SU-DHL-6 (cell line): Measurements from ENCODE around the gene WDR83.
A peak's percentile ranks its signal among the peaks of the same experiment; 100 is the strongest.

Experiments used
- H2AFZ ChIP-seq: fragments of 200-600 bp; sonication (generic); 2 replicates; pipeline ENCODE4 v1.6.1; 2014; ENCODE audit warnings: low read depth, mild to moderate bottlenecking, moderate library complexity, mixed read lengths, antibody characterized with exemption, low read length; ENCODE audit not compliant: severe bottlenecking
- H3F3A ChIP-seq: fragments of 200-600 bp; shearing (Covaris generic); 2 replicates; pipeline ENCODE4 v1.6.0; 2016; ENCODE audit warnings: antibody characterized with exemption, mild to moderate bottlenecking; ENCODE audit not compliant: insufficient read depth
- H3K27ac ChIP-seq: fragments of 200-600 bp; sonication (generic); 2 replicates; pipeline ENCODE4 v1.5.1; 2016; ENCODE audit warnings: low read depth, mild to moderate bottlenecking, low read length, moderate library complexity, mixed read lengths
- H3K27me3 ChIP-seq: fragments of 200-600 bp; sonication (generic), shearing (Covaris generic); 2 replicates; pipeline ENCODE4 v1.6.0; 2014; ENCODE audit warnings: mild to moderate bottlenecking, low read length
- H3K36me3 ChIP-seq: fragments of 200-600 bp; sonication (generic); 2 replicates; pipeline ENCODE4 v1.6.1; 2014; ENCODE audit warnings: mild to moderate bottlenecking, low read length, mixed read lengths
- H3K4me2 ChIP-seq: fragments of 300-600, 200-600 bp; shearing (Covaris generic), sonication (generic); 2 replicates; pipeline ENCODE4 v1.6.0; 2014; ENCODE audit warnings: low read length, low read depth, mild to moderate bottlenecking; ENCODE audit not compliant: poor library complexity, severe bottlenecking
- H3K4me3 ChIP-seq: fragments of 200-600 bp; sonication (generic); 2 replicates; pipeline ENCODE4 v1.5.1; 2014; ENCODE audit warnings: antibody characterized with exemption, low read length, mild to moderate bottlenecking, mixed read lengths; ENCODE audit not compliant: insufficient read depth, poor library complexity, severe bottlenecking
- H3K79me2 ChIP-seq: fragments of 200-600 bp; sonication (generic); 2 replicates; pipeline ENCODE4 v1.6.1; 2014; ENCODE audit warnings: mild to moderate bottlenecking, low read length, moderate library complexity; ENCODE audit not compliant: insufficient read depth
- H3K9ac ChIP-seq: fragments of 200-600 bp; sonication (generic); 2 replicates; pipeline ENCODE4 v1.7.0; 2014; ENCODE audit warnings: mild to moderate bottlenecking, low read length
- H3K9me2 ChIP-seq: fragments of 200-600 bp; sonication (generic); replicated peaks from 2 replicates; pipeline ENCODE4 v1.6.1; 2014; ENCODE audit warnings: low read length; ENCODE audit not compliant: insufficient read depth
- H3K9me3 ChIP-seq: fragments of 200-600 bp; sonication (generic); 2 replicates; pipeline ENCODE4 v1.6.1; 2014; ENCODE audit warnings: low read length, mixed read lengths; ENCODE audit not compliant: insufficient read depth
- H4K20me1 ChIP-seq: fragments of 200-600 bp; sonication (generic); 2 replicates; pipeline ENCODE4 v1.6.1; 2014; ENCODE audit warnings: low read depth, mild to moderate bottlenecking, antibody characterized with exemption, low read length, moderate library complexity, mixed read lengths
- EZH2phosphoT487 ChIP-seq: fragments of 200-600 bp; sonication (generic), shearing (Covaris generic); conservative IDR thresholded peaks from 2 replicates; pipeline ENCODE4 v1.6.1; 2018; ENCODE audit warnings: mild to moderate bottlenecking, antibody characterized with exemption, low read length, moderate library complexity, mixed read lengths
- TF ChIP-seq, protein P1 (sequence below): fragments of 200-600 bp; sonication (generic); IDR thresholded peaks from one replicate; pipeline ENCODE4 v1.5.1; 2017; ENCODE audit warnings: antibody characterized with exemption, mild to moderate bottlenecking, low read length, moderate library complexity; ENCODE audit not compliant: insufficient read depth, poor library complexity, severe bottlenecking

The WDR83 gene

DNA sequence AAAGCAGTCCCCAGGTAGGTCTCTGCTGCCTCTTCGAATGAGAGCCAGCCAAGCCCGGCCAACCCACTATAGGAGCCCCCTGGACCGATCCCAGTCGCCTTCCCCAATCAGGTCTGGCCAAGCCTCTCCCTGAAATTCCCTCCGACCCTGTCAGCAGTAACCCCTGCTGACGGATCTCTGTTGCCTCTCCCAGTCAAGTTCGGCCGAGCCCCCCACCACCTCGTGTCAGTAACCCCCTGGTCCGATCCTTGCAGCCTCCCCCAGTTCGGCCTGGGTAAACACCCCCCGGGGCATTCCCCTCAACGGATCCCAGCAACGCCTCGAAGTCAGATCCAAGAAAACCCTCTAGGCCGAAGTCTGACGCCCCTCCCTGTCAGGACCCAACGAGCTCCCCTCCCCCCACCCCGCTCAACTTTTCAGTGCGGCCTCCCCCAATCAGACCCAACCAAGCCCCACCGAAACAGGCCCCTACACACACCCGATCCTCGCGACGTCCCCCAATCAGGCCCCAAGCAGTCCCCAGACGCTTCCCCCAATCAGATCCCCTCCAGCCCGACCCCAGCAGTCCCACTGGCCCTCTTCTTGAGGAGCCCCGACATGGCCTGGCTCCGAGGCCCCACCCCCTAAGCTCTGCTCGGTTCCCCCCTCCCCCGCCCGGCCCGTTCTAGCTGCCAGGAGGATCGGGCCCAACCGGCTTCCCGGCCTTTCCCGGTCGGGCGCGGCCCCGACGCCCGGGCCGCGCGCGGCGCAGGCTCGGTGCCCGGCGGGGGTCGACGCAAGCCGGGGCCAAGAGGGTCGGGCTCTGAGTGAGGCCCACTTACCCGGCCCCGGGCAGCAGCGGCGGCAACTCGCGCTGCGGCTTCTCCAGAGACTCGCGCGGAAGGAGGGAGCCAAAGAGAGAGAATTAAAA lies 55.3 kb downstream of the WDR83 start:
- peaks cover 6% of the 10 kb centered on the region for H3F3A ChIP-seq
- H3K9me3 ChIP-seq: no peaks in the 10 kb centered on the region

DNA sequence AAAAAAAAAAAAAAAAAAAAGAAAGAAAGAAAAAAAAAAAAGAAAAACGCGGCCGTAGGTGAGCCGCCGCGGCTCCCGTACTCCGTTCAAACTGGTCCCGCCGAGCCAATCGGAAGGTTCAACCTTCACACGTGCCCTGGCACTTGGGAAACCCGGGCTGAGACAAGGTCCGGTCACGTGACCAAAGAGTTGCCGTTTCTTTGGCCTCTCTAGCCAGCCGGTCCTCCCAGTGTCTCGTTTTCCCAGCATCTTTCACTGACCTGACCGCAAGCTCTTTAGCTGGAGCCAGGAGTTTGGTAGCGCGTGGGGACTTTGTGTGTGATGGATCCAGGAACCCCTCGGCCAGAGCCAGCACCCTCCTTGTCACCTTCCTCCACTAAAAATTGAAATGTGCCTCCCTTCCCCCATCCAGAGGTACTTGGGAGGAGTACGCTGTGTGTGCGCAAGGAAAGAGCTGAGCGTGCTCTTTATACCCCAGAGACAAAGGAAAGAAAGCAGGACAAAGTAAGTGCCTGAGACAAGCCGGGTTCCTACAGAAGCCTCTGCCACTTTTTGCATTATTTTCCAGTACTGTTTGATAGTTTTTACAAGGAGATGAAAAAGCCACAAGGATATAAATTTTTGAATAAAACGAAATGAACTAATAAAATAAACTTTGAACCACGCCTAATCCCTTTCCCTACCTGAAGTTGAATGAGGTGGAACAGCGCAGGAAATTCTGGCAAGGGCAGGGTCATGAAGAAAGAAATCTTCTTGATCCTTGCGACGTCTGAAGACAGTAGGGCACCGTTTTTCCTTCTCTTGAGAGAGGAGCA lies 56.2 kb downstream of the WDR83 start:
- Histone ChIP-seq H3K36me3 (peaks cover 4% of the 10 kb centered on the region; the same call in 1 of the 2 replicates), H3K4me2 (peak overlapping the region; percentile 87), H3K27ac (peak overlapping the region; percentile 74), H4K20me1 (peaks cover 7% of the 10 kb centered on the region; the same call in 1 of the 2 replicates), H3K9me2 (no peaks in the 10 kb centered on the region), H3K27me3 (no peaks in the 10 kb centered on the region), H3K4me3 (peak overlapping the region; percentile 79), H3F3A (peaks cover 6% of the 10 kb centered on the region), H3K79me2 (peaks cover 57% of the 10 kb centered on the region), H3K9ac (peak overlapping the region; percentile 87), H3K9me3 (no peaks in the 10 kb centered on the region), H2AFZ (peak overlapping the region; percentile 42)
- TF ChIP-seq, protein P1, sequence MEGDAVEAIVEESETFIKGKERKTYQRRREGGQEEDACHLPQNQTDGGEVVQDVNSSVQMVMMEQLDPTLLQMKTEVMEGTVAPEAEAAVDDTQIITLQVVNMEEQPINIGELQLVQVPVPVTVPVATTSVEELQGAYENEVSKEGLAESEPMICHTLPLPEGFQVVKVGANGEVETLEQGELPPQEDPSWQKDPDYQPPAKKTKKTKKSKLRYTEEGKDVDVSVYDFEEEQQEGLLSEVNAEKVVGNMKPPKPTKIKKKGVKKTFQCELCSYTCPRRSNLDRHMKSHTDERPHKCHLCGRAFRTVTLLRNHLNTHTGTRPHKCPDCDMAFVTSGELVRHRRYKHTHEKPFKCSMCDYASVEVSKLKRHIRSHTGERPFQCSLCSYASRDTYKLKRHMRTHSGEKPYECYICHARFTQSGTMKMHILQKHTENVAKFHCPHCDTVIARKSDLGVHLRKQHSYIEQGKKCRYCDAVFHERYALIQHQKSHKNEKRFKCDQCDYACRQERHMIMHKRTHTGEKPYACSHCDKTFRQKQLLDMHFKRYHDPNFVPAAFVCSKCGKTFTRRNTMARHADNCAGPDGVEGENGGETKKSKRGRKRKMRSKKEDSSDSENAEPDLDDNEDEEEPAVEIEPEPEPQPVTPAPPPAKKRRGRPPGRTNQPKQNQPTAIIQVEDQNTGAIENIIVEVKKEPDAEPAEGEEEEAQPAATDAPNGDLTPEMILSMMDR: no peak
- no peak for TF ChIP-seq EZH2phosphoT487

More for the DNA sequence above, 55.3 kb downstream of the WDR83 start:
- TF ChIP-seq, protein P1: no peak
- no peak for TF ChIP-seq EZH2phosphoT487
- Histone ChIP-seq H4K20me1 (peaks cover 7% of the 10 kb centered on the region; the same call in 1 of the 2 replicates), H3K4me3 (peak overlapping the region; percentile 79), H3K27me3 (no peaks in the 10 kb centered on the region), H3K9me2 (no peaks in the 10 kb centered on the region), H2AFZ (no peak overlapping the region), H3K9ac (peak overlapping the region; percentile 87), H3K79me2 (peaks cover 65% of the 10 kb centered on the region), H3K36me3 (peaks cover 4% of the 10 kb centered on the region; the same call in 1 of the 2 replicates), H3K4me2 (peak overlapping the region; percentile 87), H3K27ac (peak overlapping the region; percentile 74)

DNA sequence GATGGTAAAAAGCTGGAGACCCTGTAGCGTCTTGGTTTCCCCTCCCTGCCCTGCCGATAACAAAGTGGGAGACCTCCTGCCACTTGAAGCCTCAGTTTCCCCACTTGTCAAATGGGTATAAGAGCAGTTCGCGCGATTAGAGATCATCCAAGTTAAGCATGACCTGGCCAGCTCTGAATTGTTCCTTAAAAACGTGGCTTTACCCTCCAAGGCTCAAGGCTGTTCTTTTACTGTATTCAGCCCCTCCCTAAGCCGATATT lies 56.7 kb downstream of the WDR83 start:
- TF ChIP-seq, protein P1: no peak
- no peak for TF ChIP-seq EZH2phosphoT487
- Histone ChIP-seq H3K4me3 (peak overlapping the region; percentile 79), H3K36me3 (peaks cover 4% of the 10 kb centered on the region; the same call in 1 of the 2 replicates), H3K79me2 (peaks cover 54% of the 10 kb centered on the region), H2AFZ (peak overlapping the region; percentile 24), H3K9me3 (no peaks in the 10 kb centered on the region), H3K27ac (peak overlapping the region; percentile 74), H3K9ac (peak overlapping the region; percentile 87), H4K20me1 (peaks cover 7% of the 10 kb centered on the region; the same call in 1 of the 2 replicates), H3K9me2 (no peaks in the 10 kb centered on the region), H3F3A (peaks cover 6% of the 10 kb centered on the region), H3K27me3 (no peaks in the 10 kb centered on the region), H3K4me2 (peak overlapping the region; percentile 87)
